ENCODE results near the gene OSGIN1.

OSGIN1 gene

DNA sequence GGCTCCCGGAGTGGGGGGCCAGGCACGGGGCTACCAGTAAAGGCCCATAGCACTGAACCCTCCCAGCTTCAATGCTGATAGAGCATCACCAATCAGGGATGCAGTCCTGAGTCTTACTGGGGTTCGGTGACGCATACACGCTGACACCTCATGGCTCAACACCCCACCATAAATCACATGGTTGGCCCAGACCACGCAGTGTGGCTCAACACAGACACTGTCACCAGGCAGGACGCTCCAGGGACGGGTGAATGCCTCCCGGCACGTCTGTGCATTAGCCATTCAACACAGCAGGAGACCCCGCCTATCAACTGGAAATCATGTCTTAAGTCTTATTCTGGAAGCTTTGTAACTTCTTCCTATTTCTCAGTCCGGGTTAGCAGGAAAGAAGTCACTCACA lies 50.0 kb downstream of the OSGIN1 start:
- DNase-seq (ENCODE audit: low read depth), result no peak

DNA sequence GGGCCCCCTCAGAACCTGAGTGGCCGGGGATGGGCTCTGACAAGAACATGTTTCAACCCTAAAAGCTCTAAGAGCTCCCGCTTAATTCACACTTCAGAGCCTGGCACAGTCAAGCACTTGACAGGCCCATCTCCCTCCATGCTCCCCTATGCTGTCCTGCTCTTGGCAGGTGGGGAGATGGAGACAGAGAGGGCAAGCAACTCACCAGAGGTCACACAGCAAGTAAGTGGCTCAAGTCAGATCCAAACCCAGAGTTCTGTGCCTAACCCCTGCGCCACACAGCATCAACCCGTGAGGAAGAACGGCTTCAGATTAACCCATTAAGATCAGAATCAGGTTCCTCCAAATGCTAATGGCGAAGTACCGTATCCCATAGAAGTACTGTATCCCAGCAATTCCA lies 51.4 kb downstream of the OSGIN1 start:
- DNase-seq (ENCODE audit: low read depth), result no peak

DNA sequence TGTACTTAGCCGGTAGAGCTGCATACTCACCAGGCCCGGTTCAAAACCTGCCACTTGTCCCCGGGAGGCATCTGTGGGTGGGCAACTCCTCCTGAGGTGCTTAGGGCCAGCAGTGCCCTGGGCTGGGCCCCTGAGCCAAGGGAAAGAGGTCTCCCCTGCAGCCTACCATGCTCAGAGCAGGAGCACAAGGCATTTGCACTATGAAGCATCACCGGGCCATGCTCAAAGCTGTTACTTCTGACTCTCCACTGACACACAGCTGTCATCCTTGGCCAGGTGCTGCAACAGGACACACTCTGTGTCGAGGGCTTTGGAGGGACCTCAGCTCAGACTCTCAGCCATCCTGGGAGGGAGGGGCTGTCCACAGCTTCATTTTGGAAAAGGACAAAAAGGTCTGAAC lies 52.4 kb downstream of the OSGIN1 start:
- no peak for DNase-seq (ENCODE audit: low read depth)

GRCh38 chr16:84007520-84007919 lies 54.5 kb downstream of the OSGIN1 start:
- DNase-seq (ENCODE audit: low read depth), result no peak

- no peak for DNase-seq (ENCODE audit: low read depth)
These were observed 54.9 kb downstream of the OSGIN1 start for GRCh38 chr16:84007965-84008364.

GRCh38 chr16:84009282-84009681 lies 56.2 kb downstream of the OSGIN1 start:
- DNase-seq (ENCODE audit: low read depth), result no peak

- peak; percentile 64 for DNase-seq (ENCODE audit: low read depth)
These were observed 60.9 kb downstream of the OSGIN1 start for GRCh38 chr16:84013787-84014569.

DNA sequence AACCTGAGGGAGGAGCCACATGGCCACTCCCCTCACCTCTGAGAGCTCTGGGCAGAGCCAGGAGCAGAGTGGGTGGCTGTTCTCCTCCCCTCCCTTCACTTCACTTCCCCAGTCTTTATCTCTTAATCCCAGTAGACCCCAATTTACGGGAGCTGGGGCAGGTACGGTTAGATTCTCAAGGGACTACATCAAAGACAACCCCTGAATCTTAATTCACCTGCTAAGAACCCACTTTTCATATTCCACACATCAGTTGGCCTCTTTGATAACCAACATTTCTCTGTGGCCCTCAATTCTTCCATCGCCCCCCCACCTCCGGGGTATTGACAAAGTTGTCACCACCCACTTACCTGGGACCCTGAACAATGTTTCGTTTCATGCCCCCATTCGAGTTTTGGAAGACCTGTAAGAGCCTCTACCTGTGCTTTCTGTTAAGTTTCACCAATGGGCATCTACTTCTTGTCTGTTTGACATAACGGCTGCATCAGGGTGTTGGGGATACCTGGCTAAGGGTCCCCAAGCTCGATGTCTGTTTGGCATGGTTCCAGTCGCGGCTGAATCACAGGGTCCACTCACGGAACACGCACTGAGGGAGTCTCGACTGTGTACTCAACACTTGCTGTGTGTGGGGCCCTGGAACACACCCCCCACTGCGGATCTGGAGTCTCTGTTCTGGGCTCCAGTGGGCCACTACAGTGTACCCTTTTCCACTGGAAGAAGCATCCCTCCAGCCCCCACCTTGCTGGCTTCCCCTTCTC lies 61.7 kb downstream of the OSGIN1 start:
- no peak for DNase-seq (ENCODE audit: low read depth)

- no peak for DNase-seq (ENCODE audit: low read depth)
These were observed 62.4 kb downstream of the OSGIN1 start for GRCh38 chr16:84015399-84015798.
